HepG2 (cell line): ENCODE results near the gene HOXC12. TPM values are rescaled to one million over a fixed set of nuclear protein-coding genes. Genes with fewer than 3 reads are reported as not detected.

ENCODE experiments used
- ATAC-seq: fragments of 200-7000 bp; cut with Tn5 transposase; 3 replicates; pipeline ENCODE4 v1.9.1; 2020; ENCODE audit warnings: mild to moderate bottlenecking, moderate library complexity
- BruUV-seq: library from RNA; stranded (reverse); fragments of 400-500 nt; replicated peaks from 2 replicates; lab custom pipeline; 2021; lab: Mats Ljungman, UMichigan
- CTCF ChIA-PET: fragments of 300-600 bp; formaldehyde crosslinking; extraction: SDS; loops from one replicate; lab custom pipeline; 2021; ENCODE audit warnings: low total read pairs, inconsistent platforms, low intra/inter-chr PET ratio; lab: Yijun Ruan, JAX
- POLR2A ChIA-PET: fragments of 350-600 bp; sonication (Branson Sonifier 250); formaldehyde crosslinking; loops from one replicate; lab custom pipeline; 2020; ENCODE audit warnings: antibody characterized with exemption, inconsistent platforms; lab: Yijun Ruan, JAX
- DNase-seq: peaks from one replicate; pipeline ENCODE4 v3.0.0-alpha.2; 2015; ENCODE audit warnings: low spot score
- FAIRE-seq: peaks from 3 replicates; lab custom pipeline; 2011; peaks lifted over from hg19 to GRCh38; lab: Jason Lieb, UNC
- H2AFZ ChIP-seq: one replicate; pipeline ENCODE4 v1.6.1; 2011; ENCODE audit warnings: low read length, inconsistent platforms
- H3K27ac ChIP-seq: fragments of 300-600 bp; 3 replicates; pipeline ENCODE4 v1.8.0; 2011; ENCODE audit warnings: mixed run types, mild to moderate bottlenecking, mixed read lengths, low read length, inconsistent platforms; ENCODE audit not compliant: insufficient read depth; ENCODE audit errors: extremely low read length
- H3K27me3 ChIP-seq, 2 experiments: fragments of 200-600 bp in 1 of 2; 2 replicates in 1 of 2; 3 replicates in 1 of 2; pipeline versions ENCODE4 v1.6.0 to v1.8.0; 2011; ENCODE audit warnings: low read length in 2 of 2, mild to moderate bottlenecking in 2 of 2, moderate library complexity in 2 of 2, inconsistent platforms in 1 of 2; ENCODE audit not compliant: insufficient read depth in 2 of 2, control insufficient read depth in 1 of 2
- H3K36me3 ChIP-seq, 2 experiments: fragments of 200-600 bp in 1 of 2; replicated peaks in 1 of 2; 2 replicates in 1 of 2; 3 replicates in 1 of 2; pipeline versions ENCODE4 v1.5.1 to v1.8.0; 2011; ENCODE audit warnings: low read length in 2 of 2, inconsistent platforms in 1 of 2; ENCODE audit not compliant: insufficient read depth in 2 of 2, control insufficient read depth in 1 of 2
- H3K4me1 ChIP-seq: 2 replicates; pipeline ENCODE4 v1.5.1; 2012; ENCODE audit warnings: low read length, inconsistent platforms; ENCODE audit not compliant: insufficient read depth
- H3K4me2 ChIP-seq: 2 replicates; pipeline ENCODE4 v1.6.0; 2011; ENCODE audit warnings: low read depth, low read length, inconsistent platforms
- H3K4me3 ChIP-seq, 3 experiments: fragments of 200-600 bp in 1 of 3; sonication (generic), shearing (Covaris generic) in 1 of 3; replicated peaks in 1 of 3; 2 replicates each; pipeline ENCODE4 v1.5.1; 2011 to 2016; ENCODE audit warnings: low read length in 3 of 3, inconsistent platforms in 2 of 3, low read depth in 2 of 3, mild to moderate bottlenecking in 2 of 3, control low read depth in 1 of 3, mixed read lengths in 1 of 3; ENCODE audit not compliant: insufficient read depth in 1 of 3
- H3K79me2 ChIP-seq: one replicate; pipeline ENCODE4 v1.6.1; 2011; ENCODE audit warnings: low read length, inconsistent platforms; ENCODE audit not compliant: insufficient read depth
- H3K9ac ChIP-seq: 2 replicates; pipeline ENCODE4 v1.6.0; 2011; ENCODE audit warnings: mild to moderate bottlenecking, low read depth, low read length, inconsistent platforms; ENCODE audit not compliant: insufficient read depth
- H3K9me3 ChIP-seq: 2 replicates; pipeline ENCODE4 v1.5.1; 2012; ENCODE audit warnings: mild to moderate bottlenecking, low read length
- H4K20me1 ChIP-seq: 2 replicates; pipeline ENCODE4 v1.6.0; 2011; ENCODE audit warnings: inconsistent platforms, mild to moderate bottlenecking, low read length, moderate library complexity; ENCODE audit not compliant: insufficient read depth
- CHD4 ChIP-seq: fragments of 200-600 bp; sonication (generic); IDR thresholded peaks from 2 replicates; pipeline ENCODE4 v1.7.0; 2017; ENCODE audit warnings: mild to moderate bottlenecking, low read length, borderline replicate concordance
- FOXM1 ChIP-seq: sonication (generic); formaldehyde crosslinking; IDR thresholded peaks from 2 replicates; pipeline ENCODE4 v1.5.0; 2020; ENCODE audit warnings: missing genetic modification reagents
- GTF2F1 ChIP-seq: fragments of 150-350 bp; IDR thresholded peaks from 2 replicates; pipeline ENCODE4 v1.6.1; 2014; ENCODE audit warnings: low read length
- MIER2 ChIP-seq: IDR thresholded peaks from 2 replicates; pipeline ENCODE4 v1.6.1; 2016; ENCODE audit warnings: missing biosample characterization, missing genetic modification reagents
- RFX3 ChIP-seq: IDR thresholded peaks from 2 replicates; pipeline ENCODE4 v1.6.1; 2016; ENCODE audit warnings: missing biosample characterization, missing genetic modification reagents
- RXRA ChIP-seq: sonication (generic); formaldehyde crosslinking; IDR thresholded peaks from 2 replicates; pipeline ENCODE4 v1.5.1; 2020; ENCODE audit warnings: missing genetic modification reagents
- WIZ ChIP-seq: sonication (generic); formaldehyde crosslinking; IDR thresholded peaks from 2 replicates; pipeline ENCODE4 v1.5.1; 2020; ENCODE audit warnings: mild to moderate bottlenecking, missing genetic modification reagents
- ZBTB1 ChIP-seq: sonication (generic); formaldehyde crosslinking; IDR thresholded peaks from 2 replicates; pipeline ENCODE4 v1.4.0; 2020; ENCODE audit warnings: missing genetic modification reagents, borderline replicate concordance
- ZNF34 ChIP-seq: sonication (generic); formaldehyde crosslinking; IDR thresholded peaks from 2 replicates; pipeline ENCODE4 v1.4.0; 2020; ENCODE audit warnings: mild to moderate bottlenecking, missing genetic modification reagents, borderline replicate concordance
- ZNF570 ChIP-seq: sonication (generic); formaldehyde crosslinking; IDR thresholded peaks from 2 replicates; pipeline ENCODE4 v1.4.0; 2020; ENCODE audit warnings: mild to moderate bottlenecking, missing genetic modification reagents, borderline replicate concordance
- ZSCAN22 ChIP-seq: sonication (generic); formaldehyde crosslinking; IDR thresholded peaks from 2 replicates; pipeline ENCODE4 v1.4.0; 2020; ENCODE audit warnings: mild to moderate bottlenecking, missing genetic modification reagents
- WGBS: methylation state at CpG from one replicate; pipeline ENCODE4 v1.1.6; 2017; ENCODE audit warnings: low lambda C conversion rate; 5-methylcytosine and 5-hydroxymethylcytosine counted together
- in situ Hi-C: cut with HindIII; loops from 2 replicates; pipeline ENCODE4 v1.10.0; 2017; ENCODE audit warnings: low pct_unique_long_range_greater_than_20kb; ENCODE audit not compliant: extremely low pct_ligation_motif_present
- intact Hi-C: fragments of 100-400 bp; cut with micrococcal nuclease; formaldehyde crosslinking; loops from one replicate; pipeline ENCODE4 v1.10.0; 2022; ENCODE audit not compliant: unreplicated experiment
- polyA plus RNA-seq, 8 experiments: library from polyadenylated mRNA; depleted of rRNA in 3 of 8; stranded (reverse) in 7 of 8; unstranded in 1 of 8; fragments of >200 nt; fragmentation: Illumina TruSeq in 4 of 8; extraction: Trizol in 4 of 8; gene quantifications; 2 replicates each; pipeline versions ENCODE4 v1.2.1 to v1.2.3, GENCODE V29; 2011 to 2016; ENCODE audit warnings: low read depth in 4 of 8, missing spikeins in 1 of 8, mixed read lengths in 1 of 8; ENCODE audit not compliant: insufficient read depth in 1 of 8
- total RNA-seq, 5 experiments: library from RNA; depleted of rRNA; stranded (reverse); fragments of >200 nt; fragmentation: Illumina TruSeq; extraction: Trizol; gene quantifications; 2 replicates each; pipeline ENCODE4 v1.2.3, GENCODE V29; 2016; ENCODE audit warnings: low read depth in 1 of 5
- TF ChIP-seq, protein P1 (sequence below): sonication (generic); formaldehyde crosslinking; IDR thresholded peaks from 2 replicates; pipeline ENCODE4 v1.4.0; 2020; ENCODE audit warnings: mild to moderate bottlenecking, missing genetic modification reagents, borderline replicate concordance
- TF ChIP-seq, protein P2 (sequence below): sonication (generic); formaldehyde crosslinking; IDR thresholded peaks from 2 replicates; pipeline ENCODE4 v1.8.1; 2022; ENCODE audit warnings: mild to moderate bottlenecking, missing genetic modification reagents
- TF ChIP-seq, protein P3 (sequence below): sonication (generic); formaldehyde crosslinking; IDR thresholded peaks from 2 replicates; pipeline ENCODE4 v1.5.1; 2020; ENCODE audit warnings: missing genetic modification reagents, mild to moderate bottlenecking, borderline replicate concordance
- TF ChIP-seq, protein P4 (sequence below), 2 experiments: sonication (generic) in 1 of 2; formaldehyde crosslinking in 1 of 2; IDR thresholded peaks; 2 replicates each; pipeline versions ENCODE4 v1.4.0 to v1.6.1; 2018 to 2020; ENCODE audit warnings: missing genetic modification reagents in 2 of 2, borderline replicate concordance in 1 of 2, low read depth in 1 of 2, mild to moderate bottlenecking in 1 of 2, missing biosample characterization in 1 of 2

HOXC12 gene
- total and polyA plus RNA-seq, 2 of the 13 experiments (the other 11 are each of a cell fraction or from before 2014, with no cell fraction given): not detected

DNA sequence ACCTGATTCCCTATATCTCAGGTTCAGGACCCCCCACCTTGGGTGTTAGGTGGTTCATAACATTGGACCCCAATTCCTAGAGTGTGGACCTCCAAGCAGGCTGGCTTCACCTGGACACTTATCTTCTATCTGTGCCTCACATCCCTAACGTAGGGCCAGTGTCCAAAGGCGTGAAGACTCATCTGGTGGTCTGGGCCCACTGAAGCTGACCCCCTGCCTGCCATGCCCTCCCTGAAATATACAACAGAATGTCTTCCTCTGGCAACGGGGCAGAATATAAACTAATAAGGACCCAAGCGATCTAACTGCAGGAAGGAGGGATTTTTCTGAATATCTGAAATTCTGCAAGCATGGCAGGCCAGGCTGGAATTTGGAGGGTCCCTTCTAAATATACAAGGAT lies 10.5 kb upstream of the HOXC12 start (continued):
- TF ChIP-seq, protein P1, sequence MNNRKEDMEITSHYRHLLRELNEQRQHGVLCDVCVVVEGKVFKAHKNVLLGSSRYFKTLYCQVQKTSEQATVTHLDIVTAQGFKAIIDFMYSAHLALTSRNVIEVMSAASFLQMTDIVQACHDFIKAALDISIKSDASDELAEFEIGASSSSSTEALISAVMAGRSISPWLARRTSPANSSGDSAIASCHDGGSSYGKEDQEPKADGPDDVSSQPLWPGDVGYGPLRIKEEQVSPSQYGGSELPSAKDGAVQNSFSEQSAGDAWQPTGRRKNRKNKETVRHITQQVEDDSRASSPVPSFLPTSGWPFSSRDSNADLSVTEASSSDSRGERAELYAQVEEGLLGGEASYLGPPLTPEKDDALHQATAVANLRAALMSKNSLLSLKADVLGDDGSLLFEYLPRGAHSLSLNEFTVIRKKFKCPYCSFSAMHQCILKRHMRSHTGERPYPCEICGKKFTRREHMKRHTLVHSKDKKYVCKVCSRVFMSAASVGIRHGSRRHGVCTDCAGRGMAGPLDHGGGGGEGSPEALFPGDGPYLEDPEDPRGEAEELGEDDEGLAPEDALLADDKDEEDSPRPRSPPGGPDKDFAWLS (CRISPR knock-in tag): no peak

DNA sequence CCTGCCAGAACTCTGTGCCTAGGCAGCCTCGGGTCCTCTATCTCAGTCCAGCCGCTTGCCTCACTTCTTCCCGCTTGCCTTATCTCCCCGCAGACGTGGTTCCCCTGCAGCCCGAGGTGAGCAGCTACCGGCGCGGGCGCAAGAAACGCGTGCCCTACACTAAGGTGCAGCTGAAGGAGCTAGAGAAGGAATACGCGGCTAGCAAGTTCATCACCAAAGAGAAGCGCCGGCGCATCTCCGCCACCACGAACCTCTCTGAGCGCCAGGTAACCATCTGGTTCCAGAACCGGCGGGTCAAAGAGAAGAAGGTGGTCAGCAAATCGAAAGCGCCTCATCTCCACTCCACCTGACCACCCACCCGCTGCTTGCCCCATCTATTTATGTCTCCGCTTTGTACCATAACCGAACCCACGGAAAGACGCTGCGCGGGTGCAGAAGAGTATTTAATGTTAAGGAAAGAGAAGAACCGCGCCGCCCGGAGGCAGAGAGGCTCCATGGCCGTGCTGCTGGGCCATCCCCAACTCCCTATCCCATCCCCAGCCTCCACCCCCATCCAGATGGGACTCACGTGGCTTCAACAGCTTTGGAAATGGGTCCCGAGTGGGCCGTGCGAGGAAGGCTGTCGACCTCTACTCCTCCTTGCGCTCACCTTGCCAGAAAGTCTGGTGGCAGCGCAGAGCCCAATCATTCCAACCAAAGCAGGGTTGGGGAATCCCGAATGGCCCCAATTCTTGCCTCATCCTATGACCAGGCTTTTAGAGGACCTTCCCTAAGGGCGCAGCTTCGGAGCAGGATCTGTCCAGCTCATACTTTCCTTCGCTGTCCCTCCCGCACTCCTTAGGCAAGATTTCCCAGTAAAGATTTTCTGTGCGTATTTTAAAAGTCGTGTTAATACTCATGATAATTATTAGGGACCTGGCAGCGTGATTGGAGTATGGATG lies 9.5 kb upstream of the HOXC12 start:
- Histone ChIP-seq H2AFZ (no peak overlapping the region), H3K9me3 (no peaks in the 10 kb centered on the region), H3K27me3 (peaks cover 11 to 79% of the 10 kb centered on the region in 2 experiments), H3K36me3 (no peaks in the 10 kb centered on the region), H3K79me2 (no peaks in the 10 kb centered on the region), H3K4me1 (peaks cover 9% of the 10 kb centered on the region), H3K27ac (no peak overlapping the region), H4K20me1 (peaks cover under 1% of the 10 kb centered on the region; the same call in 1 of the 2 replicates), H3K9ac (no peak overlapping the region), H3K4me3 (no peak overlapping the region), H3K4me2 (no peak overlapping the region)
- 19% methylated on average over 39 of the region's 51 CpGs for WGBS
- ATAC-seq (no peak), DNase-seq (no peak), FAIRE-seq (no peak)
- ChIA-PET POLR2A (no interaction called here), CTCF (no interaction called here)
- in situ Hi-C loops (loop anchor here (25.0 kb wide), 1 partner anchor 158 kb away; no protein-coding TSS in a partner anchor), intact Hi-C loops (no loop called here)
- no TSS peak for BruUV-seq
- TF ChIP-seq WIZ (CRISPR knock-in tag) (no peak), GTF2F1 (no peak), RFX3 (no peak), ZSCAN22 (no peak), FOXM1 (CRISPR knock-in tag) (no peak), RXRA (CRISPR knock-in tag) (no peak), ZNF570 (CRISPR knock-in tag) (no peak), MIER2 (CRISPR knock-in tag) (no peak), CHD4 (no peak), ZNF34 (CRISPR knock-in tag) (no peak), ZBTB1 (CRISPR knock-in tag) (no peak)
- TF ChIP-seq, protein P2, sequence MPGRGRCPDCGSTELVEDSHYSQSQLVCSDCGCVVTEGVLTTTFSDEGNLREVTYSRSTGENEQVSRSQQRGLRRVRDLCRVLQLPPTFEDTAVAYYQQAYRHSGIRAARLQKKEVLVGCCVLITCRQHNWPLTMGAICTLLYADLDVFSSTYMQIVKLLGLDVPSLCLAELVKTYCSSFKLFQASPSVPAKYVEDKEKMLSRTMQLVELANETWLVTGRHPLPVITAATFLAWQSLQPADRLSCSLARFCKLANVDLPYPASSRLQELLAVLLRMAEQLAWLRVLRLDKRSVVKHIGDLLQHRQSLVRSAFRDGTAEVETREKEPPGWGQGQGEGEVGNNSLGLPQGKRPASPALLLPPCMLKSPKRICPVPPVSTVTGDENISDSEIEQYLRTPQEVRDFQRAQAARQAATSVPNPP: no peak
- TF ChIP-seq, protein P3, sequence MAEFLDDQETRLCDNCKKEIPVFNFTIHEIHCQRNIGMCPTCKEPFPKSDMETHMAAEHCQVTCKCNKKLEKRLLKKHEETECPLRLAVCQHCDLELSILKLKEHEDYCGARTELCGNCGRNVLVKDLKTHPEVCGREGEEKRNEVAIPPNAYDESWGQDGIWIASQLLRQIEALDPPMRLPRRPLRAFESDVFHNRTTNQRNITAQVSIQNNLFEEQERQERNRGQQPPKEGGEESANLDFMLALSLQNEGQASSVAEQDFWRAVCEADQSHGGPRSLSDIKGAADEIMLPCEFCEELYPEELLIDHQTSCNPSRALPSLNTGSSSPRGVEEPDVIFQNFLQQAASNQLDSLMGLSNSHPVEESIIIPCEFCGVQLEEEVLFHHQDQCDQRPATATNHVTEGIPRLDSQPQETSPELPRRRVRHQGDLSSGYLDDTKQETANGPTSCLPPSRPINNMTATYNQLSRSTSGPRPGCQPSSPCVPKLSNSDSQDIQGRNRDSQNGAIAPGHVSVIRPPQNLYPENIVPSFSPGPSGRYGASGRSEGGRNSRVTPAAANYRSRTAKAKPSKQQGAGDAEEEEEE (CRISPR knock-in tag): no peak
- TF ChIP-seq, protein P4, sequence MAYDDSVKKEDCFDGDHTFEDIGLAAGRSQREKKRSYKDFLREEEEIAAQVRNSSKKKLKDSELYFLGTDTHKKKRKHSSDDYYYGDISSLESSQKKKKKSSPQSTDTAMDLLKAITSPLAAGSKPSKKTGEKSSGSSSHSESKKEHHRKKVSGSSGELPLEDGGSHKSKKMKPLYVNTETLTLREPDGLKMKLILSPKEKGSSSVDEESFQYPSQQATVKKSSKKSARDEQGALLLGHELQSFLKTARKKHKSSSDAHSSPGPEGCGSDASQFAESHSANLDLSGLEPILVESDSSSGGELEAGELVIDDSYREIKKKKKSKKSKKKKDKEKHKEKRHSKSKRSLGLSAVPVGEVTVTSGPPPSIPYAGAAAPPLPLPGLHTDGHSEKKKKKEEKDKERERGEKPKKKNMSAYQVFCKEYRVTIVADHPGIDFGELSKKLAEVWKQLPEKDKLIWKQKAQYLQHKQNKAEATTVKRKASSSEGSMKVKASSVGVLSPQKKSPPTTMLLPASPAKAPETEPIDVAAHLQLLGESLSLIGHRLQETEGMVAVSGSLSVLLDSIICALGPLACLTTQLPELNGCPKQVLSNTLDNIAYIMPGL (CRISPR knock-in tag; IDR thresholded peaks at IDR 0.05; ENCODE audit: borderline replicate concordance in 1 of 2, low read depth in 1 of 2): no peak
